DOHH2 (cell line): ENCODE data around the gene SAV1.

Experiments used
- EZH2phosphoT487 ChIP-seq: fragments of 200-600 bp; sonication (generic); IDR thresholded peaks from 2 replicates; pipeline ENCODE4 v1.6.1; 2017; ENCODE audit warnings: borderline replicate concordance, mild to moderate bottlenecking, antibody characterized with exemption, low read length, moderate library complexity, mixed read lengths
- TF ChIP-seq, protein P1 (sequence below): fragments of 200-600 bp; sonication (generic); IDR thresholded peaks from one replicate; pipeline ENCODE4 v1.5.1; 2014; ENCODE audit warnings: antibody characterized with exemption, mild to moderate bottlenecking, low read depth, low read length; ENCODE audit not compliant: poor library complexity, severe bottlenecking

GRCh38 chr14:50602035-50602434, 66.1 kb downstream of the SAV1 start:
- TF ChIP-seq, protein P1, sequence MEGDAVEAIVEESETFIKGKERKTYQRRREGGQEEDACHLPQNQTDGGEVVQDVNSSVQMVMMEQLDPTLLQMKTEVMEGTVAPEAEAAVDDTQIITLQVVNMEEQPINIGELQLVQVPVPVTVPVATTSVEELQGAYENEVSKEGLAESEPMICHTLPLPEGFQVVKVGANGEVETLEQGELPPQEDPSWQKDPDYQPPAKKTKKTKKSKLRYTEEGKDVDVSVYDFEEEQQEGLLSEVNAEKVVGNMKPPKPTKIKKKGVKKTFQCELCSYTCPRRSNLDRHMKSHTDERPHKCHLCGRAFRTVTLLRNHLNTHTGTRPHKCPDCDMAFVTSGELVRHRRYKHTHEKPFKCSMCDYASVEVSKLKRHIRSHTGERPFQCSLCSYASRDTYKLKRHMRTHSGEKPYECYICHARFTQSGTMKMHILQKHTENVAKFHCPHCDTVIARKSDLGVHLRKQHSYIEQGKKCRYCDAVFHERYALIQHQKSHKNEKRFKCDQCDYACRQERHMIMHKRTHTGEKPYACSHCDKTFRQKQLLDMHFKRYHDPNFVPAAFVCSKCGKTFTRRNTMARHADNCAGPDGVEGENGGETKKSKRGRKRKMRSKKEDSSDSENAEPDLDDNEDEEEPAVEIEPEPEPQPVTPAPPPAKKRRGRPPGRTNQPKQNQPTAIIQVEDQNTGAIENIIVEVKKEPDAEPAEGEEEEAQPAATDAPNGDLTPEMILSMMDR: no peak
- no peak for TF ChIP-seq EZH2phosphoT487
